Suprapubic skin (tissue), 4 donors: ENCODE measurements around the gene GLIS1. TPM values are rescaled to one million over a fixed set of nuclear protein-coding genes. Genes with fewer than 3 reads are reported as not detected.
A peak's percentile ranks its signal among the peaks of the same experiment; 100 is the strongest.

ENCODE experiments used
- DNase-seq, 2 donors: peaks; one replicate each; pipeline ENCODE4 v3.0.0-alpha.2; 2019; ENCODE audit warnings: low spot score in 2 of 2
- H3K27ac ChIP-seq: fragments of 200-600 bp; sonication (generic); one replicate; pipeline ENCODE4 v1.5.1; 2019
- H3K27me3 ChIP-seq: fragments of 200-600 bp; sonication (generic); one replicate; pipeline ENCODE4 v1.5.1; 2019
- H3K36me3 ChIP-seq: fragments of 200-600 bp; sonication (generic); one replicate; pipeline ENCODE4 v1.5.1; 2019
- H3K4me1 ChIP-seq: fragments of 200-600 bp; sonication (generic); one replicate; pipeline ENCODE4 v1.5.1; 2019
- H3K4me3 ChIP-seq: fragments of 200-600 bp; sonication (generic); one replicate; pipeline ENCODE4 v1.5.1; 2019; ENCODE audit warnings: mild to moderate bottlenecking
- H3K9me3 ChIP-seq: fragments of 200-600 bp; sonication (generic); one replicate; pipeline ENCODE4 v1.5.1; 2019
- CTCF ChIP-seq, 2 donors: fragments of 200-600 bp in 1 of 2; fragments of 450-650 bp in 1 of 2; sonication (generic) in 1 of 2; IDR thresholded peaks; one replicate each; pipeline ENCODE4 v1.5.1; 2016 to 2019; ENCODE audit warnings: antibody characterized with exemption in 2 of 2, mild to moderate bottlenecking in 1 of 2, moderate library complexity in 1 of 2
- EP300 ChIP-seq: sonication (generic); formaldehyde crosslinking; IDR thresholded peaks from one replicate; pipeline ENCODE4 v1.6.1; 2017; ENCODE audit warnings: antibody characterized with exemption
- POLR2A ChIP-seq, 2 donors: fragments of 450-650 bp; IDR thresholded peaks; one replicate each; pipeline ENCODE4 v1.6.1; 2017; ENCODE audit warnings: antibody characterized with exemption in 2 of 2, mild to moderate bottlenecking in 2 of 2, moderate library complexity in 2 of 2
- POLR2AphosphoS5 ChIP-seq, 3 donors: sonication (generic); formaldehyde crosslinking; IDR thresholded peaks; one replicate each; pipeline ENCODE4 v1.6.1; 2017; ENCODE audit warnings: antibody characterized with exemption in 3 of 3
- WGBS: methylation state at CpG from one replicate; pipeline ENCODE4 v1.1.5; 2018; 5-methylcytosine and 5-hydroxymethylcytosine counted together
- total RNA-seq, 4 donors: library from RNA; depleted of rRNA; stranded (reverse); fragments of >200 nt; gene quantifications; one replicate each; pipeline ENCODE4 v1.1.0, GENCODE V29; 2016

GLIS1 gene
- total RNA-seq, 4 donors from 2014 or later: 0.34 to 1.5 (median 0.59) TPM

GRCh38 chr1:53698384-53698980 lies 40.5 kb downstream of the GLIS1 start:
- Histone ChIP-seq H3K36me3 (no peaks in the 10 kb centered on the region), H3K4me3 (no peak overlapping the region), H3K9me3 (no peaks in the 10 kb centered on the region), H3K27ac (peak overlapping the region; percentile 3), H3K27me3 (peaks cover 2% of the 10 kb centered on the region), H3K4me1 (peaks cover 7% of the 10 kb centered on the region)
- no peak for DNase-seq
- 81% methylated on average over 5 of the region's 7 CpGs for WGBS
- no peak for TF ChIP-seq CTCF (IDR thresholded peaks at IDR 0.05)
- TF ChIP-seq POLR2AphosphoS5 (IDR thresholded peaks at IDR 0.05): no peak
- TF ChIP-seq EP300: no peak
- TF ChIP-seq POLR2A (IDR thresholded peaks at IDR 0.05): no peak

GRCh38 chr1:53697721-53698383 lies 41.1 kb downstream of the GLIS1 start:
- peak overlapping the region; percentile 3 for H3K27ac ChIP-seq
- DNase-seq: no peak
- H3K4me3 ChIP-seq: no peak overlapping the region
- H3K9me3 ChIP-seq: no peaks in the 10 kb centered on the region
- H3K4me1 ChIP-seq: peaks cover 7% of the 10 kb centered on the region
- H3K27me3 ChIP-seq: peaks cover 2% of the 10 kb centered on the region
- TF ChIP-seq CTCF (IDR thresholded peaks at IDR 0.05) (no peak), POLR2AphosphoS5 (IDR thresholded peaks at IDR 0.05) (no peak), POLR2A (IDR thresholded peaks at IDR 0.05) (no peak)
- no peaks in the 10 kb centered on the region for H3K36me3 ChIP-seq
- WGBS: 39% methylated on average over 14 of the region's 14 CpGs

- Histone ChIP-seq H3K27ac (no peak overlapping the region), H3K27me3 (peaks cover 2% of the 10 kb centered on the region), H3K4me3 (no peak overlapping the region), H3K36me3 (no peaks in the 10 kb centered on the region), H3K9me3 (no peaks in the 10 kb centered on the region), H3K4me1 (peaks cover 7% of the 10 kb centered on the region)
- DNase-seq: no peak
- 86% methylated on average over 2 of the region's 2 CpGs for WGBS
- TF ChIP-seq CTCF (IDR thresholded peaks at IDR 0.05): no peak
- TF ChIP-seq POLR2A (IDR thresholded peaks at IDR 0.05): no peak
- no peak for TF ChIP-seq EP300
- TF ChIP-seq POLR2AphosphoS5 (IDR thresholded peaks at IDR 0.05): no peak
Measured at GRCh38 chr1:53696990-53697389, 42.0 kb downstream of the GLIS1 start.

- H3K4me1 ChIP-seq: peaks cover 7% of the 10 kb centered on the region
- WGBS: 94% methylated on average over 11 of the region's 11 CpGs
Measured at GRCh38 chr1:53696571-53696970, 42.4 kb downstream of the GLIS1 start.

More at GRCh38 chr1:53696571-53696970, 42.4 kb downstream of the GLIS1 start:
- no peak overlapping the region for H3K4me3 ChIP-seq
- no peak for DNase-seq
- TF ChIP-seq EP300: no peak
- TF ChIP-seq POLR2AphosphoS5 (IDR thresholded peaks at IDR 0.05): no peak
- TF ChIP-seq CTCF (IDR thresholded peaks at IDR 0.05): no peak
- no peak for TF ChIP-seq POLR2A (IDR thresholded peaks at IDR 0.05)
- H3K9me3 ChIP-seq: no peaks in the 10 kb centered on the region
- H3K27me3 ChIP-seq: peaks cover 2% of the 10 kb centered on the region
- H3K36me3 ChIP-seq: no peaks in the 10 kb centered on the region
- no peak overlapping the region for H3K27ac ChIP-seq
